Ectodermal cell (in vitro differentiated cells): ENCODE results near the gene PDCD1LG2.

ENCODE experiments used
- H3K27ac ChIP-seq: 2 replicates; pipeline ENCODE4 v1.7.0; 2013; ENCODE audit warnings: mild to moderate bottlenecking, low read depth, low read length; ENCODE audit not compliant: insufficient read depth, poor library complexity, severe bottlenecking
- H3K27me3 ChIP-seq: 2 replicates; pipeline ENCODE4 v1.7.0; 2013; ENCODE audit warnings: mild to moderate bottlenecking, low read length; ENCODE audit not compliant: insufficient read depth, control insufficient read depth, poor library complexity, severe bottlenecking
- H3K36me3 ChIP-seq: one replicate; pipeline ENCODE4 v1.7.0; 2013; ENCODE audit warnings: low read length; ENCODE audit not compliant: control insufficient read depth, insufficient read depth
- H3K4me1 ChIP-seq: one replicate; pipeline ENCODE4 v1.7.0; 2013; ENCODE audit warnings: low read length; ENCODE audit not compliant: control insufficient read depth, insufficient read depth
- H3K4me3 ChIP-seq: 2 replicates; pipeline ENCODE4 v1.7.0; 2013; ENCODE audit warnings: low read depth, low read length, control low read depth; ENCODE audit not compliant: insufficient read depth
- H3K9me3 ChIP-seq: 2 replicates; pipeline ENCODE4 v1.7.0; 2013; ENCODE audit warnings: mild to moderate bottlenecking, low read length, moderate library complexity; ENCODE audit not compliant: control insufficient read depth
- WGBS, 2 experiments: methylation state at CpG; one replicate each; pipeline ENCODE4 v1.1.7; 2013; ENCODE audit warnings: missing lambda C conversion rate in 2 of 2; 5-methylcytosine and 5-hydroxymethylcytosine counted together

PDCD1LG2 gene

DNA sequence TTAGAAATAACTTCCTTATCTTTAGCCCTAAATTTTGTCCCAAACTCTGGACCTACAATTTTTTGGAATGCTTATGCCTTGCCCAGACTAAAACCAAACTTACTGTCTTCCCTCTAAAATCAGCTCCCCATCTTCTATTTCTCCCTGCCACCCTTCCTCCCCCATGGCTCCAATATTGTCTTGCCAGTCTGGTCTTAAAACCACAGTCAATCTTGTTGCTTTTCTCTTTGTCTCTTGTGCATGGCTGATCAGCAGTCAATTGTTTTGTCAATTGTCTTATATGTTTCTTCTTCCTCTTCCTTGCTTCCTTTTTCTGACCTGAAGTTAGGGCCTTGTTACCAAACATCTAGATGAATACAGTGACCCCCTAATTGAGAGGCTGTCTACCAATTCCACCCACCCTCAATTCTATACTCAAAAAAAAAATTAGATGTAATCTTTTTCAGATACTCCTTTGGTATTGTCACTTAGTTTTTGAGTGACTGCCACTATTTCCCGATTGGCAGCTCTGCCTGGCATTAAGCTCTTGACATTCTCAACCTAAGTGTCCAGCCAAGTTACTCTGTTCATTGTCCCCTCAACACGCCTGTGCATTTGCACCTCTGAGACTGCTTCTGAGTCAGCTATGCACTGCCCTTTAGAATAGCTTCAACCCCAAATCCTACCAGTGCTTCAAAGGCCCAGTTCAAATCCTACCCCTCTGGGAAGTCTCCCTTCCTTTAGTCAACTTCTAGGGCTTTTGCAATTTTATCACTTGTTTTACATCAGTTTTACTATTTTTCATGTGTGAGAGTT lies 2.5 kb downstream of the PDCD1LG2 start:
- Histone ChIP-seq H3K9me3 (no peaks in the 10 kb centered on the region), H3K4me1 (no peaks in the 10 kb centered on the region), H3K4me3 (no peak overlapping the region), H3K36me3 (no peaks in the 10 kb centered on the region), H3K27me3 (no peaks in the 10 kb centered on the region), H3K27ac (no peak overlapping the region)
- WGBS, 2 experiments, result 91 to 94% methylated on average over 2 of the region's 2 CpGs

DNA sequence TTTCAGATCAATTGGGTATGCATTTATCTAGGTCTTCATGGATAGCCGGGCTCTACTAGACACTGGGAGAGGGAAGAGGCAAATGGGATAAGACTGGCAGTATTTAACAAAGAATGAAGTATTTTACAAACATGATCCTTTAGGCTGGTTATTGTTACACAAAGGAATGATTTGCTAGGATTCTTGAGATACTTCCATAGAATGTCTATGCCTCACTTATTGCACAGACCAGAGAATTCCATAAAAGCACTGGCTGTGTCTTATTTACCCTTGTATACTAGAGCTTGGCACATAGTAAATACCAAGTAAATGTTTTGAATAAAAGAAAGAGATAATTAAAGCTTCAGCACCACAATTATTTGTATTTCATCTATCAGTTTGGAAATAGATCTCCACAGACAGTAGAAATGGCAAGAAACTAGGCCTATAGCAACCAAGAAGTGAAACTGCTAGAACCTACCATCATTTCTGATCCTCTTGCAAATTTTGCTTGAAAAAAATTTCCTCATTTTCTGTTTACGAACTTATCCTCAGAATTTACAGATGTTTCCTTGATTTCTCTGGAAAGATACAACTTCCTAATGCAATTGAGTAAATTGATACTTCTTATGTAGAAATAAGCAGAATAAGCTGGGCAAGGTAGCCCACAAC lies 3.8 kb downstream of the PDCD1LG2 start:
- no peaks in the 10 kb centered on the region for H3K27me3 ChIP-seq
- H3K36me3 ChIP-seq, result no peaks in the 10 kb centered on the region
- H3K9me3 ChIP-seq, result no peaks in the 10 kb centered on the region
- no peak overlapping the region for H3K27ac ChIP-seq
- no peak overlapping the region for H3K4me3 ChIP-seq
- no peaks in the 10 kb centered on the region for H3K4me1 ChIP-seq
- 91% methylated on average over 2 of the region's 2 CpGs for WGBS, 2 experiments

DNA sequence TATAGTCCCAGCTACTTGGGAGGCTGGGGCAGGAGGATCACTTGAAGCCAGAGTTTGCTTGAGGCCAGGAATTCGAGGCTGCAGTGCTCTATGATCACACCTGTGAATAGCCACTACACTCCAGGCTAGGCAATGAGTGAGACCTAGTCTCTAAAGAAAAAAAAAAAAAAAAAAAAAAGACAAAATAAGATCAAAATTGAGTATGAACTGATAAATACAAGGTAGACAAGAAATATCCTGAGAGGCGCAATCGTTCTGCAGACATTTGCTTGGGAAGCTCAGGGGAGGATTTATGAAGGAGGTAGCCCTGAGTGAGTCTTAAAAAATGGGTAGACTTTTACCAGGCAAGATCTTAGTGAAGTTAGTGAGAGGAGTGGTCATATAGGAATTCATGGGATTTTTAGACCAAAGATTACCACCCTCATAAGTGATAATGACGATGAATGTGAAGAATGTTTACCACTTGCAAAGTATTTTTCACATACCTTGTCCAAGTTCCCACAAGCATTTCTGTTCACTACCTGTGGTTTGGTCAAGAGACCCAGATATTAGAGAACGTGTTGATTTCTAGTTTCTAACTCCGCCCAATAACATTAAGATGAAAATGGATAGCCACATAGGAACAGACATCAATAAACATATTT lies 4.4 kb downstream of the PDCD1LG2 start:
- 89 to 92% methylated on average over 5 of the region's 6 CpGs for WGBS, 2 experiments
- no peaks in the 10 kb centered on the region for H3K4me1 ChIP-seq
- H3K4me3 ChIP-seq, result no peak overlapping the region
- H3K9me3 ChIP-seq, result no peaks in the 10 kb centered on the region
- no peak overlapping the region for H3K27ac ChIP-seq
- H3K36me3 ChIP-seq, result no peaks in the 10 kb centered on the region
- no peaks in the 10 kb centered on the region for H3K27me3 ChIP-seq

DNA sequence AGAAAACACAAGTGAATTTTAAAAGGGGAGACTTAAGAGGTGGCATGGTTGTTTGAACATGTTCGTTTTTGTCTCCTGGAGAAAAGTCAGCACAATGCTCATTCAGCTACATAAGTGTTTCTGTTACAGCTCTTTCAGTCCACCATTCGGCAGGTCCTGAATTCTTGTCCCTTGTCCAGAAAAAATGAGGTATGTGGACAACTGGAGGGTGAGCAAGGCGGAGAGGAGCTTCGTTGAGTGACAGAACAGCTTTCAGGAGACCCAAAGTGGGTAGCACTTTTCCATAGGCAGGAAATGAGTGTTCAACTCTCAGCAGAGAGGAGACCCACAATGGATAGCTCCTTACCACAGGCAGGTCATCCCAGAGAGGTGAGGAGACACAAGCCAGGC lies 4.9 kb downstream of the PDCD1LG2 start:
- no peaks in the 10 kb centered on the region for H3K4me1 ChIP-seq
- 93 to 94% methylated on average over 4 of the region's 4 CpGs for WGBS, 2 experiments
- no peak overlapping the region for H3K4me3 ChIP-seq
- no peaks in the 10 kb centered on the region for H3K27me3 ChIP-seq
- H3K36me3 ChIP-seq, result no peaks in the 10 kb centered on the region
- H3K9me3 ChIP-seq, result no peaks in the 10 kb centered on the region
- no peak overlapping the region for H3K27ac ChIP-seq

DNA sequence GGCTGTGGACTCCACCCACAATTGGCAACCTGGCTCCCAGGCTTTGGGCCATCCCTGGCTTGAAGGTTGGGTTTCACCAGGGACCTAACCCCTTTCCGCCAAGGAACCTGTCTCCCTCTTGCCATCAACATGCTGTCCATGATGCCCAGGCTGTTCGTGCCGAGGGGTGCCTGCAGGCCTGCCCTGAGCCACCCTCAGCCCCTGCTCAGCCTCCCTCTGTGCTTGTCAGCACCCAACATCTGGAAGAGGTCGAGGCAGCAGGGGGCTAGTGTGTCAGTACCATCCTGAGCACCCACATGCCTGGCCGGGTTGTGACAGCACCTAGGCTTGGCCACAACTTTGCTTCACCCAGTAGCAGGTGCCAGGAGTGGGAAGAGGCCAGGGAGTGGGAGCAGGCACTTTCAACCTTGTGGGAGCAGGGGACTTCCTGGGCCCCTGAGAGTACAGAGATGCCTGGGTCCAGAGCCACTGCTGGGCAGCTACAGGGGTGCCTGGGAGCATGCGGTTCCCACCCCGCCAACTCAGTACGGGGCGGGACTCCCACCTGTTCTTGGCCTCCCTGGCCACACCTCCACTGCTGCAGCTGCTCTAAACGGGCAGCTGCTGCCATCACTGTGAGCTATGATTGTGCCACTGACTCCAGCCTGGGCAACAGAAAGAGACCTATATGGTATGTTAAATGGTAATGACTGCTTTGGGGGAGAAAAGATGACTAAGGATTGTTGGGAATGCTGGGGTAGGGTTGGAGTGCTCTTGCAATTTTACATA lies 6.3 kb downstream of the PDCD1LG2 start:
- H3K36me3 ChIP-seq, result no peaks in the 10 kb centered on the region
- H3K27ac ChIP-seq, result no peak overlapping the region
- whole genome bisulfite sequencing, 2 experiments, result 92 to 93% methylated on average over 10 of the region's 10 CpGs
- H3K27me3 ChIP-seq, result no peaks in the 10 kb centered on the region
- no peak overlapping the region for H3K4me3 ChIP-seq
- H3K4me1 ChIP-seq, result no peaks in the 10 kb centered on the region
- H3K9me3 ChIP-seq, result no peaks in the 10 kb centered on the region

DNA sequence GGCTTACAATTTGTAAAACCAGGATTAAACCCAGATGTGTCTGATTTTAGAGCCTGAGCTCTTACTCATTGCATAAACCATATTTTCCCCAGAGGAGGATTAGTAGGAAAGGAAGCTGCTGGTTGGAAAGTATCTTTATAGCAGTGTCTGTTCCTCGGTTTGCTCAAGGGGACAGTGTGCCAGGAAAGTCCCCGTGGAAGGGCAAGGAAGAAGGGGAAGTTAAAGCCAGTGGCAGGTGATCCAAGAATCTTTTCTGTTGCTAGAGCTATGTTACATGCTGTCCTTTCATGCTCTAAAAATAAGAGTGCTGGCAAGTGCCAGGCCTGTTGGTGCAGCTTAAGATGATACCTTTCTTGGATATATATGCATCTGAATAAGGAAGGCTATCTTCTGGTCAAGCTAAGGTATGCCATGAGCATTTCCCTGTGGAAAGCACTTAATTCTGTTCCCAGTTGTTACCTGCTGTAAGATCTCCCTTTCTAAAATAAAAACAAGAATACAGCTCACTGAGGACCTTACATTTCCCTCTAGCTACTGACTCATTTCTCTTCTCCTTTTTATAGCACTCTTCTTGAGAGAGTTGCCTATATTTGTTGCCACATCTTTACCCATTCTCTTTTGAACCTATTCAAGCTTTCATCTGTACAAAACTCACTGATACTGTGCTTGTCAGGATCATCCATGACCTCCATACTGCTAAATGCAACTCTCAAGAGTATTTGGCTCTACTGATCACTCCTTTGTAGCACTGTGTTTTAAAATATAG lies 8.0 kb downstream of the PDCD1LG2 start:
- no peaks in the 10 kb centered on the region for H3K9me3 ChIP-seq
- H3K36me3 ChIP-seq, result no peaks in the 10 kb centered on the region
- H3K4me3 ChIP-seq, result no peak overlapping the region
- no peaks in the 10 kb centered on the region for H3K4me1 ChIP-seq
- no peaks in the 10 kb centered on the region for H3K27me3 ChIP-seq
- no peak overlapping the region for H3K27ac ChIP-seq
- 90 to 96% methylated on average over 2 of the region's 2 CpGs for WGBS, 2 experiments

DNA sequence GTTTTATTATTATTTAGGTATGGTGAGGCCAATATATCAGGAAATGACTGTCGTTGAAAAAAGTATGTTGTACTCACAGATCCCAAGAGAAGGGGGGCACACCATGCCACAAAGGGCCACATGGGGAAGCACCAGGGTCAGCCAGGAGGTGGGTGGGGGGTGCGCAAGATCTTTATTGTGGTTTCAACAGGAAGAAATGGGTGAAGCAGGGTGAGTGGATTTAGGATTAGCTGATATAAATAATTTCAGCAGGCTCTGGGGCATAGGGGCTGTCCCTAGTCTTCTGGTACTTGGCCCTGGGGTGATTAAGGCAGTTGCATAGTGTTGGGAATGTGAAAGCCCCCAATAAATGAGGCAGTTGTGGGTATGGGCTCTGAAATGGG lies 8.6 kb downstream of the PDCD1LG2 start:
- no peaks in the 10 kb centered on the region for H3K9me3 ChIP-seq
- H3K4me1 ChIP-seq, result no peaks in the 10 kb centered on the region
- H3K36me3 ChIP-seq, result no peaks in the 10 kb centered on the region
- no peak overlapping the region for H3K27ac ChIP-seq
- 85 to 86% methylated on average over 2 of the region's 2 CpGs for WGBS, 2 experiments
- H3K27me3 ChIP-seq, result no peaks in the 10 kb centered on the region
- no peak overlapping the region for H3K4me3 ChIP-seq

DNA sequence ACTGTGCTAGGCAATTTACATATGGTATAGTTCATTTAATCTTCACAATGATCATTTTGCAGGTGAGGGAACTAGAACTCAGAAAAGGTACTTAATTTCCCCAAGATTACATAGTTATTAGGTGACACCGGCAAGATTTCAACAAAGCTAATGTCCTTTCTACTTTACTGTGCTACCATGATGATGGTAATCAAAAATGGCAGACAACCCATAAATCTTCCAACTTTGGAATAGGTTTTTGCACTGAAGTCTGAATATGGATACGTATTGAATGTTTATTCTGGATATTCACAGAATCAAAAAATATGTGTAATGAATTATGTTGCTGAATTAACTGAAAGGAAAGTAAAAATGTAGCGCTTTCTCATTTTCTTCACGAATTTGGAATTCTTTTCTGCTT lies 13.8 kb downstream of the PDCD1LG2 start:
- Histone ChIP-seq H3K4me3 (no peak overlapping the region), H3K27me3 (no peaks in the 10 kb centered on the region), H3K4me1 (no peaks in the 10 kb centered on the region), H3K27ac (no peak overlapping the region), H3K36me3 (no peaks in the 10 kb centered on the region), H3K9me3 (no peaks in the 10 kb centered on the region)
- 93 to 99% methylated on average over 4 of the region's 4 CpGs for WGBS, 2 experiments

DNA sequence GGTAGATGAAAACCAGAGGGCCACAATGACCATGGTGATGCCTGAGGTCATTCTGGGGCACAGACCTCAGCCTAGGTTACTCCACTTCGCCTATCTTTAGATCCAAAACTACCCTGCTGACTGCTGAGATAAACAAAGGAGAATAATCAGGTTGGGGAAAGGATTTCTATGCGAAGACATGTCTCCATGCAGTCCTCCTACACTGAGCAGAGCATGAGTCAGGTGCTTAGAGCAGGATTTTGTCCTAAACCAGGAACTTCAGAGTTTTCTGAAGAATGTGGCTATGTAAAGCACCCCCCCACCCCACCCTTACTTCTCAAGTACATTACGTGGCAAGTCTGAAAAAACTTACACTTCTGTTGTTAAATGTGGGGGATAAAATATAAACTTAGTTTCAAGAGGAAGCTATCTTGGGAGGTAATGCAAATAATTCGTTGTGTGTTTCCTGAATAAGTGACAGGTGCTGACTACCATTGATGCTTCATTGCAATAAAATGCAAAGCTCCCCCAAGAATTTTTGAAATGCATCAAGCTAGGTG lies 19.4 kb downstream of the PDCD1LG2 start:
- H3K27me3 ChIP-seq, result no peaks in the 10 kb centered on the region
- H3K4me1 ChIP-seq, result peaks cover 5% of the 10 kb centered on the region
- 79 to 84% methylated on average over 3 to 4 of the region's 4 CpGs for WGBS, 2 experiments
- no peaks in the 10 kb centered on the region for H3K9me3 ChIP-seq
- no peak overlapping the region for H3K27ac ChIP-seq
- no peak overlapping the region for H3K4me3 ChIP-seq
- no peaks in the 10 kb centered on the region for H3K36me3 ChIP-seq
